ENCODE data around the gene PXMP4. TPM values are rescaled to one million over a fixed set of nuclear protein-coding genes. Genes with fewer than 3 reads are reported as not detected.

Gene PXMP4
- total and polyA plus RNA-seq, 9 of the 15 experiments (the other 6 are each of a cell fraction or from before 2014, with no cell fraction given) = 4.8 to 29.1 (median 6.8) TPM

DNA sequence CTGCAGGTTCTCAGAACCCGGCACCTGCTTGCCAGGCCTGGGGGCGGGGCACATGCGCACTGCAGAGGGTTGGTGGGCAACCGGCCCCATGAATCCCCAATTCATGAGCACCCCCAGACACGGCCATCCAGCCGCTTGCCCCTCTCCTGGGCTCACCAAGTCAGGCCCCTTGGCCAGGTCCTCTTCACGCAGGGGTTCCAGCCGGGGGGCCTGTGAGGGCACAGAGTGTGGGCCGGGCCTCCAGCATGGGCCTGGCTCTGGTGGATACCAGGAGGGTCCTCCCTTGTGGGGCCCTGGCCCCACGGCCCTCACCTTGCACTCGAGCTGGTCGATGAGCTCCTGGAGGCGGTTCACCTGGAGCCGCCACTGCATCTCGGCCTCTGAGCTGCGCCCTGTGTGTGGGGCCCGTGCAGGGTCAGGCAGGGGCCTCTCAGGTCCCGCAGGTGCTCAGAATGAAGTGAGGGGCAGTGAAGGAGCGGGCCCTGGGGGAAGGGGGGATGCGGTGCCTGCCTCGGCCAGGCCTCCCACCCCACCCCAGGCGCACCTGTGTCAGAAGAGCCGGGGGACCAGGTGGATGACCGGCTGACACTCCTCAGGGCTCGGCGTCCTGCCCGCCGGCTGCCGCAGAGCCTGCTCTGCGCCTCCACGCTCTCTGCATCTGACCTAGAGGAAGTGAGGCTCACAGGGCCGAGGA, 60.6 kb downstream of the PXMP4 start:
- Histone ChIP-seq H3K4me2 (ENCODE audit: insufficient read depth, low read length) (no peak overlapping the region), H3K9ac (ENCODE audit: insufficient read depth in 1 of 2, low read depth in 2 of 2, low read length in 2 of 2) (peak overlapping the region in 1 of 2 experiments; percentile 7; a peak in 1 of 4 replicates), H3K4me3 (no peak overlapping the region), H3K4me1 (replicated peaks in 1 of 2; ENCODE audit: control insufficient read depth in 2 of 2, insufficient read depth in 2 of 2, low read length in 2 of 2) (peaks cover 15 to 53% of the 10 kb centered on the region in 2 experiments; a peak in 4 of 5 replicates), H3K9me3 (replicated peaks; ENCODE audit: control insufficient read depth, insufficient read depth, low read depth, low read length) (no peaks in the 10 kb centered on the region), H3K27ac (ENCODE audit: extremely low read depth, low read depth, low read length) (no peak overlapping the region), H3K9me1 (ENCODE audit: control insufficient read depth, insufficient read depth, low read length) (no peaks in the 10 kb centered on the region), H3K27me3 (ENCODE audit: control insufficient read depth in 2 of 2, insufficient read depth in 2 of 2, low read length in 2 of 2) (no peaks in the 10 kb centered on the region), H3K79me2 (ENCODE audit: control insufficient read depth, insufficient read depth, low read length) (peaks cover 18% of the 10 kb centered on the region), H2AFZ (ENCODE audit: low read depth, low read length) (no peak overlapping the region), H3K36me3 (ENCODE audit: control insufficient read depth, insufficient read depth, low read length) (peaks cover 55% of the 10 kb centered on the region; the same call in 2 of the 3 replicates), H4K20me1 (replicated peaks; ENCODE audit: control insufficient read depth, insufficient read depth, low read length) (peaks cover 11% of the 10 kb centered on the region; the same call in 1 of the 2 replicates)
- FAIRE-seq = no peak
- no peak for DNase-seq (ENCODE audit: extremely low read depth in 1 of 4, low spot score in 3 of 4)
- ChIA-PET POLR2A (no interaction called here), CTCF (ENCODE audit: low intra/inter-chr PET ratio) (no interaction called here)
- WGBS (ENCODE audit: insufficient coverage, low coverage, missing lambda C conversion rate) = 98% methylated on average over 22 of the region's 32 CpGs
- intact Hi-C loops (cut with micrococcal nuclease) (no loop called here), in situ Hi-C loops (cut with MboI) (loop anchor here (10.0 kb wide), 1 partner anchor 245 kb away; no protein-coding TSS in a partner anchor)
- ATAC-seq = no peak
- no TSS peak for BruUV-seq (replicated peaks)
- TF ChIP-seq RBFOX2 (IDR thresholded peaks at IDR 0.05; ENCODE audit: low read depth, low read length) = peak; percentile 26; the same call in 1 of the 2 replicates
- TF ChIP-seq FOXO4 (CRISPR knock-in tag; IDR thresholded peaks at IDR 0.05) = no peak
- peak; percentile 58 for TF ChIP-seq POLR2G (IDR thresholded peaks at IDR 0.05; ENCODE audit: low read depth, low read length)
